HepG2 (cell line): ENCODE measurements around the gene SLBP. TPM values are rescaled to one million over a fixed set of nuclear protein-coding genes. Genes with fewer than 3 reads are reported as not detected.

Experiments used
- AGO1 ChIP-seq: fragments of 200-400 bp; formaldehyde crosslinking; IDR thresholded peaks from 2 replicates; pipeline ENCODE4 v1.6.1; 2017; ENCODE audit warnings: mild to moderate bottlenecking, low read depth, low read length, moderate library complexity; ENCODE audit not compliant: poor library complexity, severe bottlenecking
- E2F5 ChIP-seq: sonication (generic); formaldehyde crosslinking; conservative IDR thresholded peaks from 2 replicates; pipeline ENCODE4 v1.4.0; 2020; ENCODE audit warnings: missing genetic modification reagents
- ELK4 ChIP-seq: sonication (generic); formaldehyde crosslinking; IDR thresholded peaks from 2 replicates; pipeline ENCODE4 v1.9.0; 2021; ENCODE audit warnings: missing genetic modification reagents, borderline replicate concordance
- ESRRA ChIP-seq: sonication (generic); formaldehyde crosslinking; IDR thresholded peaks from 2 replicates; pipeline ENCODE4 v1.5.1; 2020; ENCODE audit warnings: mild to moderate bottlenecking, low read depth, missing genetic modification reagents
- HMGXB3 ChIP-seq: sonication (generic); formaldehyde crosslinking; IDR thresholded peaks from 2 replicates; pipeline ENCODE4 v1.4.0; 2020; ENCODE audit warnings: missing genetic modification reagents, borderline replicate concordance
- HNF1B ChIP-seq: sonication (generic); formaldehyde crosslinking; IDR thresholded peaks from 2 replicates; pipeline ENCODE4 v1.5.1; 2020; ENCODE audit warnings: mild to moderate bottlenecking, moderate library complexity, missing genetic modification reagents
- HNRNPK ChIP-seq: fragments of 200-400 bp; formaldehyde crosslinking; IDR thresholded peaks from 2 replicates; pipeline ENCODE4 v1.6.1; 2018; ENCODE audit warnings: low read length, low read depth, moderate library complexity, mild to moderate bottlenecking; ENCODE audit not compliant: poor library complexity, severe bottlenecking
- KDM5B ChIP-seq: sonication (generic); formaldehyde crosslinking; IDR thresholded peaks from 2 replicates; pipeline ENCODE4 v1.4.0; 2020; ENCODE audit warnings: missing genetic modification reagents, mild to moderate bottlenecking, borderline replicate concordance
- NFKBIZ ChIP-seq: IDR thresholded peaks from 2 replicates; pipeline ENCODE4 v1.6.1; 2018; ENCODE audit warnings: missing genetic modification reagents, missing compliant biosample characterization
- PAF1 ChIP-seq: IDR thresholded peaks from 2 replicates; pipeline ENCODE4 v1.6.1; 2016; ENCODE audit warnings: missing genetic modification reagents, missing compliant biosample characterization
- SRF ChIP-seq: IDR thresholded peaks from 2 replicates; pipeline ENCODE4 v1.6.1; 2011; ENCODE audit warnings: mild to moderate bottlenecking, low read depth, low read length, moderate library complexity
- SRSF9 ChIP-seq: fragments of 200-400 bp; formaldehyde crosslinking; IDR thresholded peaks from 2 replicates; pipeline ENCODE4 v1.6.1; 2018; ENCODE audit warnings: borderline replicate concordance, mild to moderate bottlenecking, low read depth, low read length; ENCODE audit not compliant: insufficient read depth, poor library complexity, severe bottlenecking
- THAP8 ChIP-seq: sonication (generic); formaldehyde crosslinking; IDR thresholded peaks from 2 replicates; pipeline ENCODE4 v1.5.1; 2020; ENCODE audit warnings: missing genetic modification reagents, mild to moderate bottlenecking, borderline replicate concordance
- TP53 ChIP-seq: sonication (generic); formaldehyde crosslinking; conservative IDR thresholded peaks from 2 replicates; pipeline ENCODE4 v1.4.0; 2020; ENCODE audit warnings: missing genetic modification reagents
- ZKSCAN1 ChIP-seq: fragments of 150-350 bp; IDR thresholded peaks from 2 replicates; pipeline ENCODE4 v1.6.1; 2014; ENCODE audit warnings: low read length
- ZMYM4 ChIP-seq: sonication (generic); formaldehyde crosslinking; IDR thresholded peaks from 2 replicates; pipeline ENCODE4 v1.8.1; 2023; ENCODE audit warnings: mild to moderate bottlenecking, missing genetic modification reagents
- ZNF20 ChIP-seq: sonication (generic); formaldehyde crosslinking; IDR thresholded peaks from 2 replicates; pipeline ENCODE4 v1.4.0; 2020; ENCODE audit warnings: mild to moderate bottlenecking, moderate library complexity, missing genetic modification reagents
- ZNF263 ChIP-seq: sonication (generic); formaldehyde crosslinking; IDR thresholded peaks from 2 replicates; pipeline ENCODE4 v1.4.0; 2020; ENCODE audit warnings: missing genetic modification reagents
- ZNF772 ChIP-seq: sonication (generic); formaldehyde crosslinking; IDR thresholded peaks from 2 replicates; pipeline ENCODE4 v1.5.0; 2020; ENCODE audit warnings: mild to moderate bottlenecking, missing genetic modification reagents
- ZNF788 ChIP-seq: sonication (generic); formaldehyde crosslinking; IDR thresholded peaks from 2 replicates; pipeline ENCODE4 v1.5.0; 2020; ENCODE audit warnings: mild to moderate bottlenecking, missing genetic modification reagents, borderline replicate concordance
- polyA plus RNA-seq, 8 experiments: library from polyadenylated mRNA; depleted of rRNA in 3 of 8; stranded (reverse) in 7 of 8; unstranded in 1 of 8; fragments of >200 nt; fragmentation: Illumina TruSeq in 4 of 8; extraction: Trizol in 4 of 8; gene quantifications; 2 replicates each; pipeline versions ENCODE4 v1.2.1 to v1.2.3, GENCODE V29; 2011 to 2016; ENCODE audit warnings: low read depth in 4 of 8, missing spikeins in 1 of 8, mixed read lengths in 1 of 8; ENCODE audit not compliant: insufficient read depth in 1 of 8
- total RNA-seq, 5 experiments: library from RNA; depleted of rRNA; stranded (reverse); fragments of >200 nt; fragmentation: Illumina TruSeq; extraction: Trizol; gene quantifications; 2 replicates each; pipeline ENCODE4 v1.2.3, GENCODE V29; 2016; ENCODE audit warnings: low read depth in 1 of 5

Gene SLBP
- total and polyA plus RNA-seq, 2 of the 13 experiments (the other 11 are each of a cell fraction or from before 2014, with no cell fraction given) = 43.9 to 104 TPM

GRCh38 chr4:1720163-1720983, 8.3 kb upstream of the SLBP start (continued):
- TF ChIP-seq AGO1 (no peak), TP53 (CRISPR knock-in tag) (0 out of 2 replicates have a peak, but pooled peaks have one; percentile 32), SRF (no peak), ZNF788 (CRISPR knock-in tag) (no peak; the same call in 1 of the 2 replicates), PAF1 (CRISPR knock-in tag) (no peak), ZNF263 (CRISPR knock-in tag) (no peak), E2F5 (CRISPR knock-in tag) (no peak; the same call in 1 of the 2 replicates), NFKBIZ (no peak), ZMYM4 (no peak), HNF1B (CRISPR knock-in tag) (peak; percentile 63), KDM5B (CRISPR knock-in tag) (peak; percentile 96), ZKSCAN1 (no peak), ZNF20 (CRISPR knock-in tag) (no peak; the same call in 1 of the 2 replicates), SRSF9 (no peak), ZNF772 (CRISPR knock-in tag) (no peak; the same call in 1 of the 2 replicates), ESRRA (CRISPR knock-in tag) (no peak), HNRNPK (no peak), ELK4 (CRISPR knock-in tag) (no peak), HMGXB3 (CRISPR knock-in tag) (no peak), THAP8 (CRISPR knock-in tag) (0 out of 2 replicates have a peak, but pooled peaks have one; percentile 14)
